CD4-positive, alpha-beta T cell treated with Interleukin-6 for 4 hours (primary cell): ENCODE data around the gene NLN.
"Not testable (repeated sequence)": the region's sequence is repeated elsewhere in the genome, so short reads cannot be mapped to it uniquely, and the experiment has no call there.

ENCODE experiments used
- DNase-seq: peaks from one replicate; pipeline ENCODE4 v3.0.0-alpha.2; 2020; ENCODE audit warnings: mixed read lengths

The NLN gene

GRCh38 chr5:65835191-65835590 is 113.2 kb downstream of the NLN start:
- DNase-seq: no peak

DNA sequence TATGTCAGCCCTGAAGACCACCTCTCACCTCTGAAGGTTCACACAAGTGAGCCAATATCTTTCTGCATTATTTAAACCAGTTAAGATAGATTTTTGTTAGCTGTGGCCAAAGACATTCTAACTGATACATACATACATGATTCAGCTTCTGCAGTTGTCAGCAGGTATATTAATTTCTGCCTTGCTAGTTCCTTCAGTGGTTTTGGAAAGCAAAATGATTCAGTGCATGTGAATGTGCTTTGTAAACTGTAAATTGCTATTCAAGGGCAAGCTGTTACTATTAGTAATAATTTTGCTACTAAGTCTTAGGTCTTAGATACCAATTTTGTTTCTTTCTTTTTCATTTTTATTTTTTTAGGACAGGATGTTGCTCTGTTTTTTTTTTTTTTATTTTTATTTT is 115.1 kb downstream of the NLN start:
- DNase-seq: no peak

DNA sequence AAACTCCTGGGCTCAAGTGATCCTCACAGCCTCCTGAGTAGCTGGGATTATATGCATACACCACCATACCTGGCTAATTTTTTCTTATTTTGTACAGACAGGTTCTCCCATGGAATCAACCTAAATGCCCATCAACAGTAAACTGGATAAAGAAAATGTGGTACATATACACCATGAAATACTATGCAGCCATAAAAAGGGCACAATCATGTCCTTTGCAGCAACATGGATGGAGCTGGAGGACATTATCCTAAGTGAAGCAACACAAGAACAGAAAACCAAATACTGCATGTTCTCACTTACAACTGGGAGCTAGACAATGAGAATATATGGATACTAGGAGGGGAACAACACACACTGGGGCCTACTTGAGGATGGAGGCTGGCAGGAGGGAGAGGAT is 117.2 kb downstream of the NLN start:
- DNase-seq: not testable (repeated sequence)

DNA sequence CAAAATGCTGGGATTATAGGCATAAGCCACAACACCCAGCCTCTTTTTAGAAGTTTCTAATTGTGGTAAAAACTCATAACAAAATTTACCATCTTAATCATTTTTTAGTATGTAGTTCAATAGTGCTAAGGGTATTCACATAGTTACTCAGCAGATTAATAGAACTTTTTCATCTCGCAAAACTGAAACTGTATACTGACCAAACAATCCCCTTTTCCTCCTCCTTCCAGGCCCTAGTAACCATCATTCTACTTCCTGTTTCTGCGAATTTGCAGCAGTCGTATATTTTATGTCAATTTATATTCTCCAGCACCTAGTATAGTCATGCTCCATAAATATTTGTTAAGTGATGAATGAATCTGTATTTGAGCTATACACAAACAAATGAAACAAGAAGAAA is 118.1 kb downstream of the NLN start:
- DNase-seq: no peak

GRCh38 chr5:65844763-65845162 is 122.8 kb downstream of the NLN start:
- DNase-seq: not testable (repeated sequence)

DNA sequence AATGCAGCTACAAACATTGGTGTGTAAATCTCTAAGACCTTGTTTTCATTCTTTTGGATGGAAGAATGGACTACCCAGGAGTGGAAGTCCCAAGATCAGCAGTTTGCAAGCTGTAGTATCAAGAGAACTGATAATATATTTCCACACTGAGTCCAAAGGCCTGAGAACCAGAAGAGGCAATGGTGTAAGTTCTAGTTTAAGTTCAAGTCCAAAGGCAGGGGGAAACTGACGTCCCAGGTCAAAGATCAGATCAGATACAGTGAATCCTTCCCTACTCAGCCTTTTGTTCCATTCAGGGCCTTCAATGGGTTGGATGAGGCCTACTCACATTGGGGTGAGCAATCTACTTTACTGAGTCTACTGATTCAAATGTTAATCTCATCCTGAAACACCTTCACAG is 124.1 kb downstream of the NLN start:
- no peak for DNase-seq

- not testable (repeated sequence) for DNase-seq
Observed at GRCh38 chr5:65847019-65847418, 125.0 kb downstream of the NLN start.

GRCh38 chr5:65849918-65850317 is 127.9 kb downstream of the NLN start:
- DNase-seq: not testable (repeated sequence)

DNA sequence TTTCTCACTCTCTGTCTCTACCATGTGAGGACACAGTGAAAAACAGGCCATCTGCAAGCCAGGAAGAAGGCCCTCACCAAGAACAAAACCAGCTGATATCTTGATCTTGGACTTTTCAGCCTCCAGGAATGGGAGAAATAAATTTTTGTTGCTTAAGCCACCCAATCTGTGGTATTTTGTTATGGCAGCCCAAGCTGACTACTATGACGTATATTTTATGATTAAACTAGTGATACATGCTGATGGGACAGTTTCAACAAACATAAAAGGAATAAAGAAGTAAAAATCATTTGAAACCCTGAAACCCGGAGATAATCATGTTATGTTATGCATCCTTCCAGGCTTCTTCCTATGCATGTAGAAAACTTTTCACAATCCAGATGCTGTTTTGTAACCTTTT is 132.9 kb downstream of the NLN start:
- DNase-seq: no peak

DNA sequence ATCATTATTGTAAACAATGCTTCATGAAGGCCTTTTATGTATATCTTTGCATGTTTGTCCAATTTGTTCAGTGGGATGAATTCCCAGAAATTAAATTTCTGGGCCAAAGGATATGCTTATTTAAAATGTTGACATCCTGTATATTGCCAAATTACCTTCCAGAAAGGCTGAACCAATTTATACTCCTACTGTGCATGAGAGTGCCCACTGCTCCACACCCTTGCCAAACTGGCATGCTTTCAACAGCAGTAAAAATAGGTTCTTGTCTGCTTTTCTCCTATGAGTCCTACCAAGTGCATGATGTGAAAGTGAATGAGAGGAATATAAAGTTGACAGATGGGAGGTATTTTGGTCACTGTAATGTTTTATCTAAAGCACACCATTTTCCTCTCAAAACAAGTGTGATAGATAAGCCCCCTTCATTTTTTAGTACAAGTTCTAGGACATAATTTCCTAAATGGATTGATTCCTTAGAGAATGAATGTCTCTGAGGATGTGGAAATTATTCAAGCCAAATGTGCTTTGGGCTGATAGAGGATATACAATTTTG is 133.8 kb downstream of the NLN start:
- DNase-seq: no peak

- DNase-seq: no peak
Observed at GRCh38 chr5:65856520-65856919, 134.5 kb downstream of the NLN start.

DNA sequence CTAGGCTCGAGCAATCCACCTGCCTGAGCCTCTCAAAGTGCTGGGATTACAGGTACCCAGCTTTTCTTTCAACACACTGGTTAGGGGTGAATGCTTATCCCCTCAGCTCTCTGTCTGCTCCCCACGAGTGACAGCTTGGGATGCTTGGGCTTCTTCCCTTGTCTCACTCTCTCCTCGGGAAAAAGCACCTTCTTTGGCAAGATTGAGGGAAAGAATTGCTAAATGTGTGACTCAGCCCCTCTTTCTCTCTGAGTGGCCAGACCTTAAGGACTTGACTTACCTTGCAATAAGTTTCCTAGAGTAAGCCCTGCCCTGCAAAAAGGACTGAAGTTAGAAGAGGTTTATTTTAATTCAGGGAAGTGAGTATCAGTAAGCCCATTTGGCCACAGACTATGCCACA is 136.3 kb downstream of the NLN start:
- DNase-seq: no peak

GRCh38 chr5:65861830-65862241 is 139.8 kb downstream of the NLN start:
- DNase-seq: no peak

- DNase-seq: no peak
Observed at GRCh38 chr5:65862384-65862783, 140.4 kb downstream of the NLN start.

DNA sequence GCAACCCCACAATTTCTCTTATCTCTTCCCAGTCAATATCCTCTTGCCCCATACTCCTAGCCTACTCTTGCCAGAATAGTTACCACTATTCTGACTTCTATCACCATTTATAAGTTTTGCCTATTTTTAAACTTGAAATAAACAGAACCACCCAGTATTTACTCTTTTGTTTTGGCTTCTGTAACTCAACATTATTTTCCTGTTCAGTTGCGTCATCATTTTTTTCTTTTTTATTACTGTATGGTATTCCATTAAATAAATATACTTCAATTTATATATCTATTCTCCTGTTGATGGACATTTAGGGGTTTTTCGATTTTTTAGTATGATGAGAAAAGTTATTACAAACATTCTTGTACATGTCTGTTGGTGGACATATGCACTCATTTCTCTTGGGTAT is 141.7 kb downstream of the NLN start:
- no peak for DNase-seq

GRCh38 chr5:65866837-65867521 is 145.0 kb downstream of the NLN start:
- DNase-seq: peak; percentile 53

GRCh38 chr5:65867542-65868195 is 145.7 kb downstream of the NLN start:
- peak; percentile 10 for DNase-seq

GRCh38 chr5:65868509-65868908 is 146.5 kb downstream of the NLN start:
- no peak for DNase-seq

DNA sequence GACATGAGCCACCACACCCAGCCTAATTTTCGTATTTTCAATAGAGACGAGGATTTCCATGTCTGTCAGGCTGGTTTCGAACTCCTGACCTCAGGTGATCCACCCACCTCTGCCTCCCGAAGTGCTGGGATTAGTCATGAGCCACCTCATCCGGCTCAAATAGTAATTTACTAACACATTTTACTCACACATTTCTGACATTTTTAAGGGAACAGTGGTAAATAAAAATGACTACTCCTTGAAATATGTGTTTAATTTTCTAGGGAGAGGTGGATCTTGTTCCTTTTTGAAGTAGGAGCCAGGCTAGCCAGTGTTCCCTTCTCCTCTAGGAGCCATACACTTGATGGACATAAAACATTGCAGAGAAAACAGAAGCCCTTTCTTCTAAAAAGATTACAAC is 149.2 kb downstream of the NLN start:
- no peak for DNase-seq

GRCh38 chr5:65871776-65872175 is 149.8 kb downstream of the NLN start:
- DNase-seq: not testable (repeated sequence)

DNA sequence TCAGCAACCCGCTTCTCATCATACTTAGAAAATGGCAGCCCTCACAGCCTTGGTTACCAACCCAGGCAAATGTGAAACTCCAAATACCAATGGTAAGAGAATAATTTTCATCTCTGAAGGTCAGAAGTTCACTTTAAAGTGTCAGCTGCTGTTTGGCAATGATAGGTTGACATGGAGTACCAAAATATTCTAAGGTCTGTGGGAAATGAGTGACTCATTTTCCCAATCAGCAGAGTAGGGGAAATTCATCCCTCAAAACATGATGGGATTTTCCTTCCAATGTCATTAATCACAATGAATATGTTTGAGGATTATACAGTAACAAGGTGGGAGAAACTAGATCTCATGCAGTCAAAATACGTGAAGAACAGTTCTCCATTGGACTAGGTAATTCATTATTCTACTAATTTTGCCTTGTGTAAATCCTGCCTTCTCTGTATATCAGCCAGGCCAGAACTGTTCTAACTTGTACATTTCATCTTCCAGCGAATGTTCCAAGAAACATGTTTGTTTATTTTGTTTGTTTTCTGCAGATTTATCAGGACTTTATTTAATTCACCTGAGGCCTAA is 151.3 kb downstream of the NLN start:
- no peak for DNase-seq

DNA sequence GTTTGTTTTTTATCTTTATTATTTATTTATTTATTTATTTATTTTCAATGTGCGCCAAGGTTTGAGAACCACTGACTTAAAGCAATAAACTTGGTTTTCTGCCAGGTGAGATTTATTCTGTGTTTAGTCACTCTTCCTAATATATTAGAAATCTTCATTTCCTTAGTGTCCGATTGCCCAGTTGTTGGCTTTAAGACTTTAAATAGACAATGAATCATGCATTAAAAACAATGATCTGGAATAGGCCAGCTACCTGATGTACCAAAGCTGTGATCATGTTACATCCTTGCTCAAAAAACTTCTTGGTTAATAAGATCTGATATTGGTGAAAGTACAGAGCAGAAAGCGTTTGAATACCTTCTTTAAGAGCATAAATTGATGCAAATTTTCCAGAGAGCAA is 152.2 kb downstream of the NLN start:
- no peak for DNase-seq

DNA sequence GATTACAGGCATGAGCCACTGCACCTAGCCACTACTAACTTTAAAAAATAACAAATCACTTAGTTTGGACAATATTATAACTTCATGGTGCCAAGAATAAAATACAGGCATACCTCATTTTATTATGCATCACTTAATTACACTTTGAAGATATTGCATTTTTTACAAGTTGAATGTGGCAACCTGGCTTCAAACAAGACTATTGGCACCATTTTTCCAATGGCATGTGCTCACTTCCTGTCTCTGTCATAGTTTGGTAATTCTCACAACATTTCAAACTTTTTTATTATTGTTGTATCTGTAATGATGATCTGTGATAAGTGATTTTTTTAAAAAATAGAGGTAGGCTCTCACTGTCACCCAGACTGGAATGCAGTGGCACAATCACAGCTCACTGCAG is 154.5 kb downstream of the NLN start:
- DNase-seq: no peak

DNA sequence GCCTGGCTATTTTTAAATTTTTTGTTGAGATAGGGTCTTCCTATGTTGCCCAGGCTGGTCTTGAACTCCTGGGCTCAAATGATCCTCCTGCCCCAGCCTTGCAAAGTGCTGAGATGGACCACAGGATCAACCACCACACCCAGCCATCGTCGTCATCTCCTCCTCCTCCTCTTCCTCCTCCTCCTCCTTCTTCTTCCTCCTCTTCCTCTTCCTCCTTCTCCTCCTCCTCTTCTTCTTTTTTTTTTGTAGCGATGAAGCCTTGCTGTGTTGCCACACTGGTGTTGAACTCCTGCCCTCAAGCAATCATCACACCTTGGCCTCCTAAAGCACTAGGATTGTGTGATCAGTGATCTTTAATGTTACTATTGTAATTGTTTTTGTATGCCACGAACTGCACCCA is 155.0 kb downstream of the NLN start:
- DNase-seq: no peak
